Heart right ventricle (tissue), 16 donors: ENCODE results near the gene CDC25B. TPM values are rescaled to one million over a fixed set of nuclear protein-coding genes. Genes with fewer than 3 reads are reported as not detected.
"Not testable (repeated sequence)": the region's sequence is repeated elsewhere in the genome, so short reads cannot be mapped to it uniquely, and the experiment has no call there.

Experiments
- ATAC-seq, 8 donors: fragments of 200-7000 bp; cut with Tn5 transposase; one replicate each; pipeline ENCODE4 v1.9.1; 2020; ENCODE audit warnings: mild to moderate bottlenecking in 8 of 8, moderate library complexity in 8 of 8, moderate number of reproducible peaks in 1 of 8
- DNase-seq, 2 donors: peaks; one replicate each; pipeline ENCODE4 v3.0.0-alpha.2; 2020
- H3K27ac ChIP-seq, 10 donors: fragments of 200-600 bp; sonication (generic) in 2 of 10; one replicate each; pipeline versions ENCODE4 v1.5.0 to v1.8.0; 2020 to 2022; ENCODE audit warnings: mild to moderate bottlenecking in 3 of 10
- H3K27me3 ChIP-seq, 7 donors: fragments of 200-600 bp; one replicate each; pipeline ENCODE4 v1.8.0; 2021 to 2022; ENCODE audit warnings: mild to moderate bottlenecking in 2 of 7
- H3K36me3 ChIP-seq, 9 donors: fragments of 200-600 bp; sonication (generic) in 1 of 9; one replicate each; pipeline versions ENCODE4 v1.5.0 to v1.8.0; 2020 to 2022; ENCODE audit warnings: mild to moderate bottlenecking in 2 of 9
- H3K4me1 ChIP-seq, 9 donors: fragments of 200-600 bp; sonication (generic) in 1 of 9; one replicate each; pipeline versions ENCODE4 v1.5.0 to v1.8.0; 2020 to 2022; ENCODE audit warnings: mild to moderate bottlenecking in 4 of 9
- H3K4me3 ChIP-seq, 10 donors: fragments of 200-600 bp; sonication (generic) in 2 of 10; one replicate each; pipeline versions ENCODE4 v1.5.0 to v1.8.0; 2020 to 2022; ENCODE audit warnings: mild to moderate bottlenecking in 7 of 10, moderate library complexity in 2 of 10
- H3K9me3 ChIP-seq, 11 donors: fragments of 200-600 bp in 10 of 11; sonication (generic) in 2 of 11; one replicate each; pipeline versions ENCODE4 v1.5.0 to v1.8.0; 2013 to 2022; ENCODE audit warnings: mild to moderate bottlenecking in 2 of 11, control low read depth in 1 of 11, moderate library complexity in 1 of 11
- CTCF ChIP-seq, 9 donors: fragments of 200-600 bp; sonication (generic) in 2 of 9; IDR thresholded peaks; one replicate each; pipeline versions ENCODE4 v1.5.0 to v1.8.0; 2021 to 2022; ENCODE audit warnings: antibody characterized with exemption in 9 of 9, mild to moderate bottlenecking in 5 of 9, moderate library complexity in 1 of 9
- WGBS, 2 donors: extraction: QIAGEN DNeasy Blood & Tissue Kit; methylation state at CpG; one replicate each; pipeline ENCODE4 v1.1.7; 2013; ENCODE audit warnings: inconsistent platforms in 1 of 2; 5-methylcytosine and 5-hydroxymethylcytosine counted together
- intact Hi-C, 10 donors: fragments of 100-400 bp; cut with DNase I; formaldehyde crosslinking; loops; one replicate each; pipeline versions ENCODE4 v1.11.1 to v1.14.2; 2022
- polyA plus RNA-seq, 2 donors: library from polyadenylated mRNA; stranded (reverse); fragments of 200-250 nt; gene quantifications; one replicate each; pipeline ENCODE4 v1.2.3, GENCODE V29; 2013
- total RNA-seq, 10 donors: library from RNA; stranded (reverse); fragmentation: NEBNext Ultra II Directional in 3 of 10; extraction: Animal tissue kit (Norgen Biotek cat#: 25700) in 3 of 10; gene quantifications; one replicate each; pipeline versions ENCODE4 v1.2.1 to v1.2.4, GENCODE V29; 2021 to 2023
- donor health status: Arrhythmogenic right ventricular cardiomyopathy.
- donor health status: ischemic (EF 13 %, LVEDD 7.1; RV severe dilation, severe dysfunction).
- donor health status: healthy with polysubstance abuse.
- donor health status: DM: no; HTN: yes; CAD: no.
- donor health status: DM: no; HTN: no; CAD: no.
- donor health status: ischemic (EF 25% LVEDD 6.9; RV normal size, moderate dysfunction).
- donor health status: ischemic (EF 25% LVEDD 5.7; RV mildly dilated, moderate dysfunction).
- donor health status: healthy.
- donor health status: DM: yes; HTN: yes; CAD: no.
- donor health status: Ischemic cardiomyopathy.
- donor health status: ischemic (EF 35%, LVEDD 5.7; RV mildly dilated, moderate dysfunction).
- donor health status: nonischemic (EF 11% LVEDD 7.7; RV severe dilation, severe dysfunction).
- donor health status: DM: yes; HTN: yes; CAD: no.
- donor health status: PGD.
- donor health status: ischemic (EF 29% LVEDD 5.4; RV normal size, mild dysfunction).
- donor health status: nonischemic (EF 23%, LVEDD 6.1; RV moderate dilation, normal function).

The CDC25B gene
- total and polyA plus RNA-seq, 12 donors: 2.8 to 17.3 (median 5.5) TPM

DNA sequence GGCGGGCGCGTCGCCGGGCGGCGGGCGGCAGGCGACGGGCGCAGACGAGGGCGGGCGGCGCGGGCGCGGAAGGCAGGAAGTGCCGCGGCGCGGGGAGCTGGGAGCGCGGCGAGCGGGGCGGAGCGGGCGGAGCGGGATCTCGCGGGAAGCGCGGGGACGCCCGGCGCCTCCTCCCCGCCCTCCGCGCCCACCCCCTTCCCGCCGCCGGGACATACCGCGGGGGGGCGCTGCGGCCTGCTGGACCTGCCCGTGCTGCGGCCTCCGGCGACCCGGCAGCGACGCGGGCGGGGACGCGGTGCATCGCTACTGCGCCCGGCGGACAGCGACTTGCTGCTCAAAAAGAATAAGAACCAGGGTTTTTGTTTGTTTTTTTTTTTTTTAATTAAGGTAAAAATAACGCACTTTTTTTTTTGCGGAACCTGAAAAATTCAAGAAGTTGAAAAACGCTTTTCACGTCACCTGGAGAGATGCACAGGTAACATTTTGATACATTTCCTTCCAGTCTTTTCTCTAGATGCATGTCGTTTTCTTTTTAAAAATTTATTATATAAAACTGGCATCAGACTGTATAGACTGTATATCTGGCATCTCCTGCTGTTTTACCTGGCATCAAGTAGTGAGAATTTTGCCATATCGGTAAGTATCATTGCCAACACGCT is 9.3 kb upstream of the CDC25B start, which contains the start of gene CENPB:
Gene CENPB, minus strand, starts transcription at position 76 of the 659 bp plus-strand sequence. CDS start 257 bp downstream, outside the sequence.
- ATAC-seq: peak; percentile 91 to 95 (median 92)
- intact Hi-C loops: loop anchor here in 9 of 10 donors (1.0 to 10.0 kb wide), 8 partner anchors 32 to 298 kb away; partner anchors contain the start of gene AP5S1 (in 7 of the 9)
- H3K4me1 ChIP-seq: peaks cover 17 to 43% (median 33%) of the 10 kb centered on the region in 9 donors

DNA sequence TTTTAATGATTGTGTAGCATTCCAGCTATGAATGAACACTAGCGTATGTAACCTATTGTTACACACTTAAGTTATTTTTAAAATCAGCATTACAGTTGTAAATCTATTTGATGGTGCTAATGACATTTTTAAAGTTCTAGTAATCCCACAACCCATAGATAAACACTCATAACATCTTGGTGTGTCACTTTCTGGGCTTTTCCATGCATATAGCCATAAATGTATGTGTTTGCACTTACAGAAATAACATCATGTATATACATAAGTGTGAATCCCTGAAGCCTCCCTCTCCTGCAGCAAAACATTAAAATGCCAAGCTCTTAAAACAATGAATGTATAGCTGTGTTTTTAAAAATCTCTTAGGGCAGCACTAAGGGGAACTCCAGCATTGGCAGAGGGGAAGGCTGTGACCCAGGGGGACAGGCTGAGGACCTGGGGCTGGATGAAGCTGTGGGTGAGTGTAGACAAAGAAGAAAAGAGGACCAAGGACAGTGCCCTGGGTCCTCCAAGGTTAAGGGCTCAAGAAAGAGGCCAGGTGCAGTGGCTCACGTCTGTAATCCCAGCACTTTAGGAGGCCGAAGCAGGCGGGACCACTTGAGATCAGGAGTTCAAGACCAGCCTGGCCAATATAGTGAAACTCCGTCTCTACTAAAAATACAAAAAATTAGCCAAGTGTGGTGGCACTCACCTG is 8.6 kb upstream of the CDC25B start:
- H3K4me3 ChIP-seq: peak overlapping the region in 8 of 10 donors; percentile 13 to 50 (median 46)
- ATAC-seq (no peak), DNase-seq (no peak)
- intact Hi-C loops: loop anchor here in 8 of 10 donors (2.0 to 10.0 kb wide), 6 partner anchors 31 to 297 kb away; partner anchors contain the start of gene AP5S1 (in 5 of the 8)
- peak overlapping the region in 5 of 10 donors; percentile 18 to 58 (median 40) for H3K27ac ChIP-seq
- WGBS, 2 donors: 79 to 82% methylated on average over 5 of the region's 5 CpGs
- no peak for TF ChIP-seq CTCF (IDR thresholded peaks at IDR 0.05)
- peaks cover 0 to 14% (median 0%) of the 10 kb centered on the region in 9 donors for H3K36me3 ChIP-seq
- H3K4me1 ChIP-seq: peaks cover 17 to 43% (median 33%) of the 10 kb centered on the region in 9 donors
- no peaks in the 10 kb centered on the region for H3K27me3 ChIP-seq
- no peaks in the 10 kb centered on the region for H3K9me3 ChIP-seq

More for the DNA sequence above, 9.3 kb upstream of the CDC25B start, which contains the start of gene CENPB:
- Histone ChIP-seq H3K36me3 (peaks cover 0 to 16% (median 0%) of the 10 kb centered on the region in 9 donors), H3K27ac (peak within 1 kb of the TSS; percentile 61 to 89 (median 84)), H3K9me3 (no peaks in the 10 kb centered on the region), H3K4me3 (peak within 1 kb of the TSS; percentile 47 to 90 (median 70)), H3K27me3 (no peaks in the 10 kb centered on the region)
- 5 to 6% methylated on average over 40 to 58 of the region's 70 CpGs for WGBS, 2 donors
- TF ChIP-seq CTCF (IDR thresholded peaks at IDR 0.05): peak; percentile 71 to 95 (median 88)
- peak; percentile 90 to 94 for DNase-seq

DNA sequence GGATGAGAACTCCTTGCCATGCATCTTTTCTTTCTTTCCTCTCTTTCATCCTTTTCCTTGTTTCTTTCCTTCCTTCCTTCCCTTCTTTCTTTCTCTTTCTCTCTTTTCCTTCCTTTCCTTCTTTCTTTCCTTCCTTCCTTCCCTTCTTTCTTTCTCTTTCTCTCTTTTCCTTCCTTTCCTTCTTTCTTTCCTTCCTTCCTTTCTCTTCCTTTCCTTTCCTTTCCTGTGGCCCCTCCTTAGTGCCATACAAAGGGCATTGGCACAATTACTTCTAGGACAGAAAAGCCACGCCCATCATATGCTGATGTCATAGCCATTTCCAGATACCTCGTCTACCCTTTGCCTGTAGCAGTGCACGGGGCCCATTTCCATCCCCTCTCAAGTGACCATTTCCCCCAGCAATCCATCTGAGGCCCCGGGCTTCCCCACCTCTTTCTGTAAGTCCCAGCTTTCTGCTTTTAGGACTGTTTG is 7.4 kb upstream of the CDC25B start:
- Histone ChIP-seq H3K4me1 (peaks cover 17 to 36% (median 28%) of the 10 kb centered on the region in 9 donors), H3K4me3 (no peak overlapping the region), H3K36me3 (peaks cover 0 to 11% (median 0%) of the 10 kb centered on the region in 9 donors), H3K27me3 (no peaks in the 10 kb centered on the region), H3K9me3 (no peaks in the 10 kb centered on the region), H3K27ac (no peak overlapping the region)
- 54 to 62% methylated on average over 4 of the region's 4 CpGs for WGBS, 2 donors
- intact Hi-C loops: loop anchor here in 4 of 10 donors (5.0 to 10.0 kb wide), 3 partner anchors 34 to 296 kb away; partner anchors contain the start of gene AP5S1 (in 2 of the 4)
- ATAC-seq: no peak
- TF ChIP-seq CTCF (IDR thresholded peaks at IDR 0.05): no peak
- no peak for DNase-seq

DNA sequence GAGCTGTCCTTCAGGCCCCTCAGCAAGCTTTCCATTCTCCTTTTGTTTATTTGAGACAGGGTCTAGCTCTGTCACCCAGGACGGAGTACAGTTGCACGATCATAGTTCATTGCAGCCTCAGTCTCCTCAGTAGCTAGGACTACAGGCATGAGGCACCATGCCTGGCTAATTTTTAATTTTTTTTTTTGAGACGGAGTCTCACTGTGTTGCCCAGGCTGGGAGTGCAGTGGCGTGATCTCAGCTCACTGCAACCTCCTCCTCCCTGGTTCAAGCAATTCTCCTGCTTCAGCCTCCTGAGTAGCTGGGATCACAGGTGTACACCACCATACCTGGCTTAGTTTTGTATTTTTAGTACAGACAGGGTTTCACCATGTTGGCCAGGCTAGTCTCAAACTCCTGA is 6.9 kb upstream of the CDC25B start:
- not testable (repeated sequence) for H3K27ac ChIP-seq, ATAC-seq, H3K9me3 ChIP-seq, H3K4me3 ChIP-seq, H3K36me3 ChIP-seq, DNase-seq, H3K27me3 ChIP-seq
- intact Hi-C loops: loop anchor here in 4 of 10 donors (5.0 to 10.0 kb wide), 3 partner anchors 33 to 296 kb away; partner anchors contain the start of gene AP5S1 (in 2 of the 4)
- 96 to 97% methylated on average over 4 of the region's 4 CpGs for WGBS, 2 donors
- peaks cover 12 to 31% (median 23%) of the 10 kb centered on the region in 9 donors for H3K4me1 ChIP-seq

DNA sequence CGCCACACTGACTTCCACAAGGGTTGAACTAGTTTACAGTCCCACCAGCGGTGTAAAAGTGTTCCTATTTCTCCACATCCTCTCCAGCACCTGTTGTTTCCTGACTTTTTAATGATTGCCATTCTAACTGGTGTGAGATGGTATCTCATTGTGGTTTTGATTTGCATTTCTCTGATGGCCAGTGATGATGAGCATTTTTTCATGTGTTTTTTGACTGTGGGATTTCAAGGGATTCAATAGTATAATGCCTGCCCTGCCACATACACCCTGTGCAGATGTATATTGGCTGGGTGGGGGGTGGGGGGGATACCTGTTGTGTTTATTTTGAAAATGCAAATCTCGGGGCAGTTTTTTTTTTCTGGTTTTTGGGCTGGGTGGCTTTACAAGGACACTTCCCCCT is 1.9 kb upstream of the CDC25B start:
- 87 to 96% methylated on average over 1 to 3 of the region's 3 CpGs for WGBS, 2 donors
- not testable (repeated sequence) for H3K27ac ChIP-seq, H3K9me3 ChIP-seq, ATAC-seq, DNase-seq, H3K4me3 ChIP-seq, H3K27me3 ChIP-seq
- Histone ChIP-seq H3K4me1 (peaks cover 0 to 43% (median 20%) of the 10 kb centered on the region in 9 donors), H3K36me3 (peaks cover 0 to 14% (median 0%) of the 10 kb centered on the region in 9 donors)
- intact Hi-C loops: loop anchor here in 2 of 10 donors (2.0 kb wide), 2 partner anchors 17 to 23 kb away; no protein-coding TSS in a partner anchor
